ENCODE results near the gene LARP4.
"Not testable (repeated sequence)": the region's sequence is repeated elsewhere in the genome, so short reads cannot be mapped to it uniquely, and the experiment has no call there.

Gene LARP4

DNA sequence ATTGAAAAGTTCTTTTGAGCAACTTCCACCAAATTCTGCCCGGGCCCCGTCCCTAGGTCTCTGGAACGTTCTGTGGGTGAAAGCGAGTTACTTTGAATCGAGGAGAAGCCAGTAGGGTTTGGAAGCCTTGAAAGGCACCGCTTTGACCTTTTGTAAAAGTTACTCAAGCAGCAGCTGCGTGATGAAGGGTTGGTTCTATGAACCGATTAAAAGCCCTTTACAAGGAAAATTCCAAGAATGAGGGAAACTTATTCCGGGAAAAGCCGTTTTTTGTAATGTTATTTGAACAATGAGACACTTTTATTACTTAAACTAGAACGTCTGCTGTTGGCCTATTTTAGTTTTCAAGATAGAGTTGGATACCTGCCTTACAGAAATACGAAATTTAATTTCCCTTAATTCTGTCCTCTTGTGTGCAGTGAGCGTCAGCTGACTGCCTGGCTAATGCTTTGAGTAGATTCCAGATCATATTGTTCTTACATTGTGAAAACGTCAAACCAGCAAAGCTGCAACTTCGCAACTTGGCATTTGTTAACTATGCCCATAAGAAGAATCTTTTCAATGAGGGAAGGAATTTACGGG, 906 bp downstream of the LARP4 start:
- peak in 1 of 2 donors; percentile 9 for DNase-seq (ENCODE audit: low read depth in 2 of 2)

DNA sequence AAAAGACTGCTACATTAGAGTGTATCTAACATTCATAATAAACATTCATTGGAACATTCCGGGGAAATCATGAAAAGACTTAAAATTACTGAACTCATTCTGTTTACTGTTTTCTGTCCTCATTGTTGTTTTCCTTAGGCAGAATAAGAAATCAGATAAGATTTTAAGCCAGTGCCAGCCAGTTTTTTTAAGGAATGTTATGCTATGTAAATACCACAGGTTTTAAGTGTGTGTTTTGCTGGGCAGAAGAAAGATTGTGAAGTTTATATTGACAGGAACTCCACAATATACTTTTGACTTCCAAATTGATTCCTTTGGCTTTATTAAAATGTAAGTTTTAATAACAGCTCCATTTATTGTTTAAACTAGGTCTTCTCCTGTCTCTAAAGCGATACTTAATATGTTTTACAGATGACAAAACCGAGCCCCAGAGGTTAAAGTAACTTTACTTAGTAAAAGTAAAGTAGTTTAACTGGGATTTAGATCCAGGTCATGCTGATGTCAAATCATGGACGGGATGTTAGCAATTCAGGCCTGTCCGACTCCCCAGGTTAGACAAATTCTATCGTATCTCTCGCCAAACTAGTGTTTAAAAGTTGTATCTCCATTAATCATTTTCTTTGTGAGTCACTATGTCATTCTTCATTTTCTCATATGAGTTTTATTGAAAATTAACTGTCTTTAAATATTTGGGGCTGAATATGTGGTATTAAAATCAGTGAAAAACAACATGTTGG, 1.7 kb downstream of the LARP4 start:
- no peak for DNase-seq (ENCODE audit: low read depth in 2 of 2)

GRCh38 chr12:50403001-50403440, 2.3 kb downstream of the LARP4 start:
- DNase-seq (ENCODE audit: low read depth in 2 of 2): no peak

- no peak for DNase-seq (ENCODE audit: low read depth in 2 of 2)
These were observed 3.6 kb downstream of the LARP4 start for GRCh38 chr12:50404307-50404706.

- DNase-seq (ENCODE audit: low read depth in 2 of 2): no peak
These were observed 10.5 kb downstream of the LARP4 start for GRCh38 chr12:50411051-50411660.

DNA sequence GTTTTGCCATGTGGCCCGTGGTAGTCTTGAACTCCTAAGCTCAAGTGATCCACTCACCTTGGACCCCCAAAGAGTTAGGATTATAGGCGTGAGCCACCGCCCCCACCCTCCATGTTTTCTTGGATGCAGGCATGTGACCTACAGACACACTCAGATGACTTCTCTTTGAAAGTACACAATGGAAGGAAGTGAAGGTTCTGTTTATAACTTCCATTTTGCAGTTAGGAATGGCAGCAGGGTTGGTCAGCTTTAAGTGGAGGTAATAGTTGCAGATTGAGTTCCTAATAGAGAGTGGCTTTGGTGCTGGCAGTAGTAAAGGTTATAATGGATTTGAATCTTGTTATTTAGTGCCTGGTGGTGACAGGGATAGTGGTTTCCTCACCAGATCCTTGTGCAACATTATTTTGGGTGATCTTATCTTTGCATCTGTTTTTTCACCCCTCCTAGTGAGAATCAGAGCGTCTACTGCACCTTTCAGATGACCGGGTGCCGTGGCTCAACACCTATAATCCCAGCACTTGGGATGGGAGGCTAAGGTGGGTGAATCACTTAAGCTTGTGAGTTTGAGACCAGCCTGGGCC, 15.3 kb downstream of the LARP4 start:
- no peak for DNase-seq (ENCODE audit: low read depth in 2 of 2)

DNA sequence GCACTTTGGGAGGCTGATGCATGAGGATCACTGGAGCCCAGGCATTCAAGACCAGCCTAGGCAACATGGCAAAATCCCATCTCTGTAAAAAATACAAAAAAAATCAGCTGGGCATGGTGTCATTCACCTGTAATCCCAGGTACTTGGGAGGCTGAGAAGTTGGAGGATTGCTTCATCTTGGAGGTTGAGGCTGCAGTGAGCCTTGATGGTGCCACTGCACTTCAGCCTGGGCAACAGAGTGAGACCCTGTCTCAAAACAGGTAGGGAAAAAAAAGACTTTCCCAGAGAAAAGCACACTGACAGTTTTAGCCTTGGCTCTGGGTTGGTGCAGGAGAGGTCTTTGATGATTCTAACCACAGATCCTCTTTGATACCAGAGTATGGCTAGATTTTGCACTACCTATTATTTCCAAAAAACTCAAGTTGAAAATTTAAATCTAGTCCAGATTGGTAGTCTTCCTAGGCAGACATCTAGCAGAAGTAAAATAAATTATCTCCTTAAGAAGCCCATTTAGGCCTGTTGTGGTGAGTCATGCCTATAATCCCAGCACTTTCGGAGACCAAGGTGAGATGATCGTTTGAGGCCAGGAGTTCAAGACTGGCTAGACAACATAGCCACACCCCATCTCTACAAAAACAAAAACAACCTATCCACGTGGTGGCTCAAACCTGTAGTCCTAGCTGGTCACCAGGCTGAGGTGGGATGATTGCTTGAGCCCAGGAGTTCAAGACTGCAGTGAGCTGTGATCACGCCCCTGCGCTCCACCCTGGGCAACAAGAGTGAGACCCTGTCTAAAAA, 18.6 kb downstream of the LARP4 start:
- no peak for DNase-seq (ENCODE audit: low read depth in 2 of 2)

DNA sequence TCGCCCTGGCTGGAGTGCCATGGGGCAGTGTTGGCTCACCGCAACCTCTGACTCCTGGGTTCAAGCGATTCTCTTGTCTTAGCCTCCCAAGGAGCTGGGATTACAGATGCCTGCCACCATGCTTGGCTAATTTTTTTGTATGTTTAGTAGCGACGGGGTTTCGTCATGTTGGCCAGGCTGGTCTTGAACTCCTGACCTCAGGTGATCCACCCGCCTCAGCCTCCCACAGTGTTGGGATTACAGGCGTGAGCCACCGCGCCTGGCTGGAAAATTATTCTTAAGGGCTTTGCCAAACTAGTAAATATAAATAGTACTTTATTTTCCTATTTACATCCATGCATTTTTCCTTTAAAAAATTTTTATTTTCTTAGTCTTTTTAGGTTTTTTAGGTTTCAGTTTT, 22.2 kb downstream of the LARP4 start:
- DNase-seq (ENCODE audit: low read depth in 2 of 2): not testable (repeated sequence)

DNA sequence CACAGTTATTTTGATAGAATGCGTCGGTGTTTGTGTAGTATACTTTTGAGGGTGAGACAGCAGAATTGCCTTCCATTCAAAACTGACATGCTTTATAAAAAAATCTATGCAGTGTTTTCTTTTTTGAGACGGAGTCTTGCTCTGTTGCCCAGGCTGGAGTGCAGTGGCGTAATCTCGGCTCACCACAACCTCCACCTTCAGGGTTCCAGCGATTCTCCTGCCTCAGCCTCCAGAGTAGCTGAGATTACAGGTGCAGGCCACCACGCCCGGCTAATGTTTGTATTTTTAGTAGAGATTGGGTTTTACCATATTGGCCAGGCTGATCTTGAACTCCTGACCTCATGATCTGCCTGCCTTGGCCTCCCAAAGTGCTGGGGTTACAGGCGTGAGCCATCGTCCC, 22.7 kb downstream of the LARP4 start:
- DNase-seq (ENCODE audit: low read depth in 2 of 2): not testable (repeated sequence)

DNA sequence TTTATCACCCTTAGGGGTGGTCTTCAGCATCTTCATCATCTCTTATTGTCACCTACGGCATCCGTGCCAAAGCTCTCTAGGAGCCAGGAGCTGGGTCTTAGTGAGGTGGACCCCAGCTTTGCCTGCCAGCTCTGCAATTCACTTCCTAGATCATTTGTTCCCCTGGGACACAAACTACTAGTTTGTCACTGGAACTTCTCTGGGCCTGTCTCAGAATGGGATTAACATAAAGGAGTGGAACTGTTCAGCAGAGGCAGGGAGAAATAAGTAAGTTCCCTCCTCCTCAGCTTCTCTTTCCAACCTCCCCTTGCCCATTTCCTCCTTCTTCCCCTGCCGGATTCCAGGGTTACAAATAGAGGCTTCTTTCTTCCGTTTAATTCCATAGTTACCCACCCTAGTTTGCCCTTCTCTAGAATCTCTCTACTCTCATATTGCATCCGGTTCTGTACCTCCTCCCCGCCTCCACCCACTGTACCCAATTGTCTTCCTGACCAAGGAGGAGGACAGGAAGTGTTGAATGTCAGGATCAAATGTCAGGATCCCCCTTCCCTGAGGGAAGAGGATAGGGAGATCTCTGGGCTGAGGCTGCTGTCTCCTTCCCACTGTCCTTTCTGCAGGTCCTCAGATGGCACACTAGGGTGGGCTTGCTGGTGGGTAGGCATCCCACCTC, 25.0 kb downstream of the LARP4 start:
- DNase-seq (ENCODE audit: low read depth in 2 of 2): no peak

GRCh38 chr12:50431656-50432055, 31.0 kb downstream of the LARP4 start:
- not testable (repeated sequence) for DNase-seq (ENCODE audit: low read depth in 2 of 2)

- DNase-seq (ENCODE audit: low read depth in 2 of 2): no peak
These were observed 39.6 kb downstream of the LARP4 start for GRCh38 chr12:50440288-50440687.

GRCh38 chr12:50441763-50442162, 41.1 kb downstream of the LARP4 start:
- no peak for DNase-seq (ENCODE audit: low read depth in 2 of 2)

GRCh38 chr12:50442178-50442908, 41.7 kb downstream of the LARP4 start:
- no peak for DNase-seq (ENCODE audit: low read depth in 2 of 2)

DNA sequence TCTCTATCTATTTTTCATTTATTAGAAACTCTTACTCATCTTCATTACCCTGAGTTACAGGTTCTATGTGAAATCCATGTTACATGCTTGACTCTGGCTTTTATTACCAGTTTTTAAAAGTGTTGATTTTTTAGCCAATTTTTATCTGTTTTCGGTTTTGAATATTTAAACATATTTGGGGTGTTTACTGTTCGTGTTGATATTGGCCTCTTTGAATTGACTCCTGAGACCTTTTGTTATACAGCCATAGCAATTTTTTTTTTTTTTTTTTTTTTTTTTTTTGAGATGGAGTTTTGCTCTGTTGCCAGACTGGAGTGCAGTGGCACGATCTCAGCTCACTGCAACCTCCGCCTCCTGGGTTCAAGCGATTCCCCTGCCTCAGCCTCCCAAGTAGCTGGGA, 49.0 kb downstream of the LARP4 start:
- not testable (repeated sequence) for DNase-seq (ENCODE audit: low read depth in 2 of 2)

DNA sequence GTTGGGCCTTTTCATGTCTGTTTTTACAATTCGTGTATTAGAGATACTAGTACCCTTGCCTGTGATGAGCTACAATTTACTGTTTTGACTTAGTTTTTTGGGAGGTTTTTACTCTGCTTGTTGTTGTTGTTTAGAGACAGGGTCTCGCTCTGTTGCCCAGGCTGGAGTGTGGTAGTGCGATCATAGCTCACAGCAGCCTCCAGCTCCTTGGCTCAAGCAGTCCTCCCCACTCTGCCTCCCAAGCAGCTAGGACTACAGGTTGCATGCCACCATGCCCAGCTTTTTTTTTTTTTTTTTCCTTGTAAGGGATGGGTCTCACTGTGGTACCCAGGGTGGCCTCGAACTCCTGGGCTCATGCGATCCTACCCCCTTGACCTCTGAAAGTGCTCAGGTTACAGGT, 52.1 kb downstream of the LARP4 start:
- DNase-seq (ENCODE audit: low read depth in 2 of 2): no peak

GRCh38 chr12:50453872-50454271, 53.2 kb downstream of the LARP4 start:
- no peak for DNase-seq (ENCODE audit: low read depth in 2 of 2)

DNA sequence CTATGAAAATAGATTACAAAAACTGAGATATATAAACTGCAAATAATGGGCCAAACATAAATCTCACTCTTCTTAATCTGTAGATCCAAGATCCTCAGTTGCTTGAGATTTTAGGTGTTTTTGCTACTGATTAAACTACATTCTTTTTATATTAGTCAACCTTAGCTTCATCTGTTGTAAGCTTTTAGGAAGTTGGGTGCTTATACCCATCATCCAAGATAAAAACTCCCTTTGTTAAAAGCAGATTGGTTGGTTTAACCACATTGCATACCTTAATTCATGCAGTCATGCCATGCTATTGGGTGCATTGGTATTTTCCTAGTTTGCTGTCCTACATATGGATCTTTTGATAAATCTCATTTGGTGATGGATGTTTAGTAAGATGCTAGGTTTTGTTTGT, 57.9 kb downstream of the LARP4 start:
- no peak for DNase-seq (ENCODE audit: low read depth in 2 of 2)

- no peak for DNase-seq (ENCODE audit: low read depth in 2 of 2)
These were observed 66.8 kb downstream of the LARP4 start for GRCh38 chr12:50467439-50467838.

GRCh38 chr12:50477241-50477832, 76.7 kb downstream of the LARP4 start:
- DNase-seq (ENCODE audit: low read depth in 2 of 2): no peak
